ENCODE data around the gene MAPK8IP2.

GRCh38 chr22:50633771-50634170, 33.2 kb downstream of the MAPK8IP2 start:
- no peak for TF ChIP-seq CTCF (IDR thresholded peaks at IDR 0.05)
- TF ChIP-seq POLR2A (IDR thresholded peaks at IDR 0.05) = no peak
